ENCODE results near the gene VSIG4. TPM values are rescaled to one million over a fixed set of nuclear protein-coding genes. Genes with fewer than 3 reads are reported as not detected.
"Not testable (repeated sequence)": the region's sequence is repeated elsewhere in the genome, so short reads cannot be mapped to it uniquely, and the experiment has no call there.

Gene VSIG4
- total RNA-seq, result under 1 TPM in 1 of 2 experiments, not detected in 1; 0.23 TPM

- POLR2A ChIA-PET, result no interaction called here
- no peak for TF ChIP-seq CTCF (IDR thresholded peaks at IDR 0.05)
- DNase-seq (no peak), ATAC-seq (no peak)
- H3K9me3 Mint-ChIP-seq, result no peaks in the 10 kb centered on the region
- H3K4me1 Mint-ChIP-seq (ENCODE audit: low read depth), result peaks cover 7% of the 10 kb centered on the region
- no peak within 1 kb of the TSS for H3K27ac Mint-ChIP-seq
- intact Hi-C loops (cut with micrococcal nuclease), result no loop called here
- CTCF ChIA-PET, result no interaction called here
- no peaks in the 10 kb centered on the region for H3K36me3 Mint-ChIP-seq (ENCODE audit: low read depth)
- H3K27me3 Mint-ChIP-seq, result no peaks in the 10 kb centered on the region
- H3K4me3 Mint-ChIP-seq, result no peak within 1 kb of the TSS
Measured at GRCh38 chrX:66039944-66040343, at the start of gene VSIG4. Gene VSIG4 (minus strand): TSS chrX:66040080. CDS start chrX:66039998, 82 bp downstream.

GRCh38 chrX:66076801-66077200 is 36.9 kb upstream of the VSIG4 start:
- H3K4me3 Mint-ChIP-seq, result no peak overlapping the region
- ChIA-PET CTCF (no interaction called here), POLR2A (no interaction called here)
- no peak overlapping the region for H3K27ac Mint-ChIP-seq
- no peak for TF ChIP-seq CTCF (IDR thresholded peaks at IDR 0.05)
- intact Hi-C loops (cut with micrococcal nuclease), result no loop called here
- H3K27me3 Mint-ChIP-seq, result no peaks in the 10 kb centered on the region
- H3K9me3 Mint-ChIP-seq, result peaks cover 8% of the 10 kb centered on the region
- no peak for DNase-seq
- peaks cover 3% of the 10 kb centered on the region for H3K36me3 Mint-ChIP-seq (ENCODE audit: low read depth)
- ATAC-seq, result no peak
- H3K4me1 Mint-ChIP-seq (ENCODE audit: low read depth), result peaks cover 22% of the 10 kb centered on the region

GRCh38 chrX:66074920-66075879 is 35.3 kb upstream of the VSIG4 start:
- POLR2A ChIA-PET, result interaction anchor here (0.8 kb wide), 1 partner anchor 15 kb away, joined by 3 read pairs; no protein-coding TSS in a partner anchor
- no peaks in the 10 kb centered on the region for H3K27me3 Mint-ChIP-seq
- CTCF ChIA-PET, result interaction anchor here (0.7 to 1.3 kb wide), 2 partner anchors 32 to 493 kb away, joined by 3 read pairs; no protein-coding TSS in a partner anchor

GRCh38 chrX:66071126-66071525 is 31.2 kb upstream of the VSIG4 start:
- H3K27ac Mint-ChIP-seq, result no peak overlapping the region
- H3K9me3 Mint-ChIP-seq, result peaks cover 8% of the 10 kb centered on the region
- DNase-seq, result no peak
- intact Hi-C loops (cut with micrococcal nuclease), result no loop called here
- no peak for TF ChIP-seq CTCF (IDR thresholded peaks at IDR 0.05)
- H3K4me3 Mint-ChIP-seq, result no peak overlapping the region
- H3K36me3 Mint-ChIP-seq (ENCODE audit: low read depth), result peaks cover 3% of the 10 kb centered on the region
- peaks cover 22% of the 10 kb centered on the region for H3K4me1 Mint-ChIP-seq (ENCODE audit: low read depth)
- ATAC-seq, result no peak
- POLR2A ChIA-PET, result no interaction called here
- no peaks in the 10 kb centered on the region for H3K27me3 Mint-ChIP-seq
- CTCF ChIA-PET, result no interaction called here

More at GRCh38 chrX:66074920-66075879, 35.3 kb upstream of the VSIG4 start:
- ATAC-seq (peak; percentile 67), DNase-seq (peak; percentile 50)
- intact Hi-C loops (cut with micrococcal nuclease), result no loop called here
- H3K4me1 Mint-ChIP-seq (ENCODE audit: low read depth), result peaks cover 22% of the 10 kb centered on the region
- H3K36me3 Mint-ChIP-seq (ENCODE audit: low read depth), result peaks cover 3% of the 10 kb centered on the region
- no peak for TF ChIP-seq CTCF (IDR thresholded peaks at IDR 0.05)
- H3K4me3 Mint-ChIP-seq, result peak overlapping the region; percentile 37
- peaks cover 8% of the 10 kb centered on the region for H3K9me3 Mint-ChIP-seq
- peak overlapping the region; percentile 91 for H3K27ac Mint-ChIP-seq

GRCh38 chrX:66064261-66064660 is 24.4 kb upstream of the VSIG4 start:
- Mint-ChIP-seq H3K9me3 (no peaks in the 10 kb centered on the region), H3K4me3 (no peak overlapping the region), H3K27ac (no peak overlapping the region), H3K27me3 (no peaks in the 10 kb centered on the region), H3K36me3 (ENCODE audit: low read depth) (no peaks in the 10 kb centered on the region), H3K4me1 (ENCODE audit: low read depth) (peaks cover 36% of the 10 kb centered on the region)
- TF ChIP-seq CTCF (IDR thresholded peaks at IDR 0.05), result no peak
- intact Hi-C loops (cut with micrococcal nuclease), result no loop called here
- CTCF ChIA-PET, result no interaction called here
- POLR2A ChIA-PET, result no interaction called here
- ATAC-seq (no peak), DNase-seq (no peak)

- H3K27ac Mint-ChIP-seq; H3K36me3 Mint-ChIP-seq (ENCODE audit: low read depth); POLR2A ChIA-PET; DNase-seq; ATAC-seq; H3K27me3 Mint-ChIP-seq; intact Hi-C loops (cut with micrococcal nuclease); CTCF ChIA-PET; H3K4me3 Mint-ChIP-seq; H3K9me3 Mint-ChIP-seq: not testable (repeated sequence)
- H3K4me1 Mint-ChIP-seq (ENCODE audit: low read depth), result peaks cover 21% of the 10 kb centered on the region
Measured at GRCh38 chrX:66057019-66057418, 17.1 kb upstream of the VSIG4 start.

Data from activated CD8-positive, alpha-beta T cell treated with anti-CD3 and anti-CD28 coated beads for 36 hours (primary cell).